GM10266 (cell line): ENCODE results near the gene MRPL16.
"Not testable (repeated sequence)": the region's sequence is repeated elsewhere in the genome, so short reads cannot be mapped to it uniquely, and the experiment has no call there.

Source experiments
- DNase-seq: peaks from one replicate; pipeline ENCODE4 v3.0.0; 2012; ENCODE audit errors: extremely low spot score
- CTCF ChIP-seq: IDR thresholded peaks from 2 replicates; pipeline ENCODE4 v1.5.1; 2012; ENCODE audit warnings: mild to moderate bottlenecking, low read depth; ENCODE audit not compliant: control insufficient read depth, insufficient read depth; ENCODE audit errors: missing control alignments

Gene MRPL16

GRCh38 chr11:59800390-59801025 is 10.1 kb downstream of the MRPL16 start:
- no peak for DNase-seq
- TF ChIP-seq CTCF: no peak

GRCh38 chr11:59794417-59794816 is 16.2 kb downstream of the MRPL16 start:
- DNase-seq: no peak
- no peak for TF ChIP-seq CTCF

GRCh38 chr11:59792507-59792906 is 18.1 kb downstream of the MRPL16 start:
- TF ChIP-seq CTCF: no peak
- no peak for DNase-seq

- DNase-seq: no peak
Measured at GRCh38 chr11:59791639-59792038, 18.9 kb downstream of the MRPL16 start.

GRCh38 chr11:59787816-59788215 is 22.8 kb downstream of the MRPL16 start:
- no peak for DNase-seq
- TF ChIP-seq CTCF: no peak

More at GRCh38 chr11:59791639-59792038, 18.9 kb downstream of the MRPL16 start:
- no peak for TF ChIP-seq CTCF

GRCh38 chr11:59787255-59787588 is 23.4 kb downstream of the MRPL16 start:
- no peak for TF ChIP-seq CTCF
- DNase-seq: no peak

- DNase-seq: no peak
- no peak for TF ChIP-seq CTCF
Measured at GRCh38 chr11:59785818-59786217, 24.8 kb downstream of the MRPL16 start.

- DNase-seq: not testable (repeated sequence)
Measured at GRCh38 chr11:59784441-59784840, 26.1 kb downstream of the MRPL16 start.
